Stimulated activated CD4-positive, alpha-beta T cell treated with anti-CD3 and anti-CD28 coated beads, Interleukin-12 subunit alpha, Interleukin-12 subunit beta, amount 100 ng/mL, for 24 hours (primary cell): ENCODE measurements around the gene ADAT1.

Experiments used
- DNase-seq, 2 experiments: peaks; one replicate each; pipeline ENCODE4 v3.0.0-alpha.2; 2020; ENCODE audit warnings: low read depth in 2 of 2

Gene ADAT1

GRCh38 chr16:75622761-75623605, at the start of gene ADAT1:
Gene ADAT1, minus strand, starts transcription at chr16:75623281. Its CDS starts 2,482 bp downstream, at chr16:75620799.
- DNase-seq = peak; percentile 96 to 98

- no peak for DNase-seq
These were observed 44.4 kb upstream of the ADAT1 start for GRCh38 chr16:75667503-75667902.

- DNase-seq = no peak
These were observed 37.7 kb upstream of the ADAT1 start for GRCh38 chr16:75660726-75661302.

- no peak for DNase-seq
These were observed 37.2 kb upstream of the ADAT1 start for GRCh38 chr16:75660321-75660720.

- DNase-seq = no peak
These were observed 35.1 kb upstream of the ADAT1 start for GRCh38 chr16:75658175-75658574.

- no peak for DNase-seq
These were observed 30.8 kb upstream of the ADAT1 start for GRCh38 chr16:75653922-75654321.

- DNase-seq = peak; percentile 66 to 87
These were observed 25.4 kb upstream of the ADAT1 start for GRCh38 chr16:75648265-75649076.

GRCh38 chr16:75647492-75648264, 24.6 kb upstream of the ADAT1 start, which contains the start of the genes KARS1 and TERF2IP:
Gene KARS1, minus strand, starts transcription at chr16:75647665. Its CDS starts 26 bp downstream, at chr16:75647639.
Gene TERF2IP, plus strand, starts transcription at chr16:75647773. Its CDS starts 110 bp downstream, at chr16:75647883.
- peak; percentile 88 to 89 for DNase-seq

GRCh38 chr16:75647112-75647491, 24.0 kb upstream of the ADAT1 start:
- DNase-seq = no peak

GRCh38 chr16:75644240-75645012, 21.3 kb upstream of the ADAT1 start:
- no peak for DNase-seq

- DNase-seq = no peak
These were observed 17.5 kb upstream of the ADAT1 start for GRCh38 chr16:75640598-75640997.

- DNase-seq = no peak
These were observed 12.0 kb upstream of the ADAT1 start for GRCh38 chr16:75635036-75635435.

GRCh38 chr16:75632857-75633256, 9.8 kb upstream of the ADAT1 start:
- DNase-seq = no peak

- no peak for DNase-seq
These were observed 7.0 kb upstream of the ADAT1 start for GRCh38 chr16:75630052-75630451.

- no peak for DNase-seq
These were observed 6.1 kb upstream of the ADAT1 start for GRCh38 chr16:75629132-75629531.

- no peak for DNase-seq
These were observed 5.3 kb upstream of the ADAT1 start for GRCh38 chr16:75628351-75628750.

GRCh38 chr16:75627851-75628250, 4.8 kb upstream of the ADAT1 start:
- DNase-seq = no peak

GRCh38 chr16:75626806-75627205, 3.7 kb upstream of the ADAT1 start:
- DNase-seq = no peak

GRCh38 chr16:75624921-75625334, 1.8 kb upstream of the ADAT1 start:
- no peak for DNase-seq

GRCh38 chr16:75621170-75621477, 2.0 kb downstream of the ADAT1 start:
- no peak for DNase-seq
